ENCODE data around the gene ANKK1. TPM values are rescaled to one million over a fixed set of nuclear protein-coding genes. Genes with fewer than 3 reads are reported as not detected.

The ANKK1 gene
- total and polyA plus RNA-seq, 8 donors: 0.12 to 2.1 (median 0.22) TPM; not detected in 1

DNA sequence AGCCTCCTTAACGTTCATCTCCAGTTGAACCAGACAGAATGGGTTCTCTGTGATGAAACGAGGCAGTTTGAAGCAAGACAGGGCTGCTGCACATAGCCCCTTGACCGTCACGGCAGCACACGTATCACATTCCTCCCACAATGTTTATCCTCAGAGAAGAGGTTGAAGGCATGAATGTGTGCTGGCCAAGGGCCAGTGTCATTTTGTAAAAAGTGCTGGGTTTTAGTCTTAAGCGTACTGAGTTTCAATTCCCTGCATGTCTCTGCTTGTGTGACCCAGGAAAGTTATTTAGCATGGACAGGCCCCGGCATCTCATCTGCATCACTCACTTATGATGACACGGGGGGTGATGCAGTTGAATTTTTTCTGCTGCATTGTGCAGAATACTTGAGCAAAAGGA lies 41.6 kb upstream of the ANKK1 start:
- FAIRE-seq (no peak), DNase-seq (no peak), ATAC-seq (no peak)
- H3K36me3 ChIP-seq: peaks cover 0 to 23% (median 10%) of the 10 kb centered on the region in 3 donors
- no peaks in the 10 kb centered on the region for H3K27me3 ChIP-seq
- H3K9me3 ChIP-seq: no peaks in the 10 kb centered on the region
- WGBS, 2 donors: 84% methylated on average over 8 of the region's 8 CpGs
- H3K4me1 ChIP-seq: no peaks in the 10 kb centered on the region
- TF ChIP-seq, protein P1, sequence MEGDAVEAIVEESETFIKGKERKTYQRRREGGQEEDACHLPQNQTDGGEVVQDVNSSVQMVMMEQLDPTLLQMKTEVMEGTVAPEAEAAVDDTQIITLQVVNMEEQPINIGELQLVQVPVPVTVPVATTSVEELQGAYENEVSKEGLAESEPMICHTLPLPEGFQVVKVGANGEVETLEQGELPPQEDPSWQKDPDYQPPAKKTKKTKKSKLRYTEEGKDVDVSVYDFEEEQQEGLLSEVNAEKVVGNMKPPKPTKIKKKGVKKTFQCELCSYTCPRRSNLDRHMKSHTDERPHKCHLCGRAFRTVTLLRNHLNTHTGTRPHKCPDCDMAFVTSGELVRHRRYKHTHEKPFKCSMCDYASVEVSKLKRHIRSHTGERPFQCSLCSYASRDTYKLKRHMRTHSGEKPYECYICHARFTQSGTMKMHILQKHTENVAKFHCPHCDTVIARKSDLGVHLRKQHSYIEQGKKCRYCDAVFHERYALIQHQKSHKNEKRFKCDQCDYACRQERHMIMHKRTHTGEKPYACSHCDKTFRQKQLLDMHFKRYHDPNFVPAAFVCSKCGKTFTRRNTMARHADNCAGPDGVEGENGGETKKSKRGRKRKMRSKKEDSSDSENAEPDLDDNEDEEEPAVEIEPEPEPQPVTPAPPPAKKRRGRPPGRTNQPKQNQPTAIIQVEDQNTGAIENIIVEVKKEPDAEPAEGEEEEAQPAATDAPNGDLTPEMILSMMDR (IDR thresholded peaks at IDR 0.05): no peak
- intact Hi-C loops (cut with DNase I): no loop called here
- no peak overlapping the region for H3K27ac ChIP-seq
- H3K4me3 ChIP-seq: no peak overlapping the region

DNA sequence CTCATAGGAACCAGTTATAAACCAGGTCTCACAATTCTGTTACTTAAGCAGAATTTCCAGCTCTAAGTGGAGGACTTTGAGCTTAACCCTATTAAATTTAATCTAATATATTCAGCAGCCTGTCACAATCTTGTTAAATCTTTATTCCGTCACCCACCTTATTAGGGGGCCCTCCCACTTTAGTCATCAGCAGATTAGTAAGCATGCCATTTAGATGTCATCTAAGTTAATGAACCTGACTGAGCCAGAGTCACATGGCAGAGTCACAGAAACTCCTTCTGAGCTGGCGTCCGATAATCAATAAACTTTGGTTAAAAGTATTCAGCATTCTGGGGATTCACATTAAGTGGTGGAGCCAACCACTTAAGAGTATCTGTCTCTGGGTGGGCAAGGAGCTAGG lies 38.1 kb upstream of the ANKK1 start:
- Histone ChIP-seq H3K9me3 (no peaks in the 10 kb centered on the region), H3K27me3 (no peaks in the 10 kb centered on the region), H3K27ac (no peak overlapping the region), H3K36me3 (peaks cover 0 to 4% (median 0%) of the 10 kb centered on the region in 3 donors), H3K4me3 (no peak overlapping the region), H3K4me1 (no peaks in the 10 kb centered on the region)
- TF ChIP-seq, protein P1 (IDR thresholded peaks at IDR 0.05): no peak
- no peak for FAIRE-seq
- no peak for DNase-seq
- intact Hi-C loops (cut with DNase I): no loop called here
- no peak for ATAC-seq
- 90 to 94% methylated on average over 3 of the region's 3 CpGs for WGBS, 2 donors

DNA sequence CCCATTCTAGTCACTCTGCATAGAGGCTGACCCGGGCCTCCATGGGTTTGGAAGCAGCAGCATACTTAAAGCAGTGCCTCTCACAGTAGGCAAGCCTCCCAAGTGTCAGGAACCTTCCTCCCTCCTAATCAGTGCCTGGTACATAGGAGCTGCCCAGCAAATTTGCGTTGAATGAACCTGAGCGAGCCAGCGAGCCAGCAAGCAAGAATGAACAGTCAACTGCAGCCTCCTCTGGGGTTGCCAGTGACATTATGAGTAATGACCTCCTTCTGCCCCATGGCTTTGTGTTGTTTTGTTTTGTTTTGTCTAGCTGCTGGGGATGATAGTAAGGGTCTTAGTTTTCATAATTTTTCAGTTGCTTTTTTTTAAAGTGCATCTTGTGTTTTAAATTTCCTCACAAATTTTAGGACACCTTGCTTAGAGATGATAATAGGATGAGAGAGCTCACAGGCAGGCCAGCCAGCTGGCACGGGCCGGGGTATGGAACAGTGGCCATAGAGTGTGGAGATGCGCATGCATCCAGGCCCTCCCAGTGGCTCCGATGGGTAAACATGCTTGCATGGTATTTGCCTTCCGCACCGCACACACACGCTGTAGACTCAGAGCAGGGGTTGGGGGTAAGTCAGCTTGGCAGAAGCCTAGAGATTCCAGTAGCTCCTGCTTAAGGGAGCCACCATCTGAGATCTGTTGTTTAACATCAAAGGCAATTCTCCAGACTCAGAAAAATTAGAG lies 37.1 kb upstream of the ANKK1 start:
- WGBS, 2 donors: 88 to 90% methylated on average over 11 of the region's 11 CpGs
- H3K27ac ChIP-seq: no peak overlapping the region
- no peak for FAIRE-seq
- TF ChIP-seq, protein P1 (IDR thresholded peaks at IDR 0.05): no peak
- DNase-seq: no peak
- H3K9me3 ChIP-seq: no peaks in the 10 kb centered on the region
- intact Hi-C loops (cut with DNase I): no loop called here
- H3K36me3 ChIP-seq: peaks cover 0 to 6% (median 0%) of the 10 kb centered on the region in 3 donors
- no peak overlapping the region for H3K4me3 ChIP-seq
- no peak for ATAC-seq
- no peaks in the 10 kb centered on the region for H3K4me1 ChIP-seq
- H3K27me3 ChIP-seq: no peaks in the 10 kb centered on the region

DNA sequence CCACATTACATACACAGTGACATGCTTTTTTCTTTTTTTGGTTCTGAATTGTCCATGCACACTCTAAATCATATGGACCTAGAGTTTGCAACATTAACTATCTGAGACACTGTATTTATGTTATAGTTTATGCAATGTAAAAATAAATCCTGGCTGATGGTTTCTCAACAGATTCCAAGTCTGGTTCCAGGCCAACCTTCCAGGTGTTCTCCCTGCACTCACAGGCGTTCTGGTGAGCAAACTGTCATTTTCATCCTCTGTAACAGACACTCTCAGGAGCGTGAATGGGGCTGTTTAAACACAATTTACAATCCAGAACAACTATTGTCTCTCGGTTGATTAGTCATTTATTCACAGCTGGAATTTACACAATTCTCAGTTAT lies 36.5 kb upstream of the ANKK1 start:
- intact Hi-C loops (cut with DNase I): no loop called here
- DNase-seq (no peak), FAIRE-seq (no peak), ATAC-seq (no peak)
- peaks cover 0 to 10% (median 0%) of the 10 kb centered on the region in 3 donors for H3K36me3 ChIP-seq
- WGBS, 2 donors: 73 to 74% methylated on average over 3 of the region's 3 CpGs
- no peaks in the 10 kb centered on the region for H3K27me3 ChIP-seq
- TF ChIP-seq, protein P1 (IDR thresholded peaks at IDR 0.05): no peak
- H3K9me3 ChIP-seq: no peaks in the 10 kb centered on the region
- no peaks in the 10 kb centered on the region for H3K4me1 ChIP-seq
- H3K27ac ChIP-seq: no peak overlapping the region
- H3K4me3 ChIP-seq: no peak overlapping the region

DNA sequence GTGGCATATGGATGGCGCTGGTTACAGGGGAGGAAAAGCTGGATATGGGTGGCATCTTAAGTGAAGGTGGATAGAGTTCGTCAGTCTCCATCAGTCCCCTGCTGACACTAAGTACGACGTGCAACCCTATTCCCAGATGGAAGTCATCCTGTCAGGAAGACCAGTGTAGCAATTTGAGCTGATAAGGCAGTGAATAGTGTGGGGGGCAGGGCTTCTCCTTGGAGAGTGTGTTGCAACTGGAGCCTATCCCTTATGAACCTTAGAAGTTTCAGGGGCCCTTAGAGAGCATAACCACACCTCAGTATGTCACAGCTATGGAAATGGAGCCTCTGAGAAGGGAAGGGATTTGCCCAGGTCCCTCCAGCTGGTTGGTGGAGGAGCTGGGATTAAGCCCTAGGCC lies 36.1 kb upstream of the ANKK1 start:
- intact Hi-C loops (cut with DNase I): no loop called here
- no peak for ATAC-seq
- no peak for DNase-seq
- Histone ChIP-seq H3K4me3 (no peak overlapping the region), H3K9me3 (no peaks in the 10 kb centered on the region), H3K36me3 (peaks cover 0 to 10% (median 0%) of the 10 kb centered on the region in 3 donors), H3K27ac (no peak overlapping the region), H3K27me3 (no peaks in the 10 kb centered on the region), H3K4me1 (no peaks in the 10 kb centered on the region)
- no peak for FAIRE-seq
- WGBS, 2 donors: 90 to 93% methylated on average over 4 of the region's 4 CpGs
- TF ChIP-seq, protein P1 (IDR thresholded peaks at IDR 0.05): no peak

All from pancreas (tissue), 10 donors.